ENCODE data around the gene ZNF440. TPM values are rescaled to one million over a fixed set of nuclear protein-coding genes. Genes with fewer than 3 reads are reported as not detected.
"Not testable (repeated sequence)": the region's sequence is repeated elsewhere in the genome, so short reads cannot be mapped to it uniquely, and the experiment has no call there.

The ZNF440 gene
- total RNA-seq, 1 donor from 2014 or later = 20.7 TPM

- peaks cover 30% of the 10 kb centered on the region for H3K9me3 Mint-ChIP-seq
- H3K4me3 Mint-ChIP-seq = no peak overlapping the region
- no peak for DNase-seq (ENCODE audit: extremely low spot score, unreplicated experiment)
- H3K4me1 Mint-ChIP-seq (ENCODE audit: unreplicated experiment) = no peaks in the 10 kb centered on the region
- no peaks in the 10 kb centered on the region for H3K27me3 Mint-ChIP-seq
- no peak for TF ChIP-seq CTCF (conservative IDR thresholded peaks at IDR 0.05)
- H3K36me3 Mint-ChIP-seq = peaks cover 64% of the 10 kb centered on the region
- no peak overlapping the region for H3K27ac Mint-ChIP-seq
These were observed 19.5 kb downstream of the ZNF440 start for GRCh38 chr19:11833541-11833940.

GRCh38 chr19:11835626-11836066 is 21.6 kb downstream of the ZNF440 start:
- DNase-seq (ENCODE audit: extremely low spot score, unreplicated experiment); H3K4me1 Mint-ChIP-seq (ENCODE audit: unreplicated experiment); H3K27me3 Mint-ChIP-seq: not testable (repeated sequence)
- Mint-ChIP-seq H3K27ac (peak overlapping the region; percentile 72), H3K4me3 (peak overlapping the region; percentile 45), H3K9me3 (peaks cover 23% of the 10 kb centered on the region), H3K36me3 (peaks cover 46% of the 10 kb centered on the region)

GRCh38 chr19:11843722-11844121 is 29.6 kb downstream of the ZNF440 start:
- no peaks in the 10 kb centered on the region for H3K9me3 Mint-ChIP-seq
- DNase-seq (ENCODE audit: extremely low spot score, unreplicated experiment) = no peak
- no peak overlapping the region for H3K27ac Mint-ChIP-seq
- H3K27me3 Mint-ChIP-seq = no peaks in the 10 kb centered on the region
- no peaks in the 10 kb centered on the region for H3K4me1 Mint-ChIP-seq (ENCODE audit: unreplicated experiment)
- TF ChIP-seq CTCF (conservative IDR thresholded peaks at IDR 0.05) = no peak
- H3K4me3 Mint-ChIP-seq = no peak overlapping the region
- no peaks in the 10 kb centered on the region for H3K36me3 Mint-ChIP-seq

- not testable (repeated sequence) for H3K27ac Mint-ChIP-seq; H3K4me1 Mint-ChIP-seq (ENCODE audit: unreplicated experiment); H3K9me3 Mint-ChIP-seq; H3K27me3 Mint-ChIP-seq; DNase-seq (ENCODE audit: extremely low spot score, unreplicated experiment); H3K4me3 Mint-ChIP-seq; H3K36me3 Mint-ChIP-seq
These were observed 33.5 kb downstream of the ZNF440 start for GRCh38 chr19:11847615-11848014.

GRCh38 chr19:11848200-11848593 is 34.1 kb downstream of the ZNF440 start:
- Mint-ChIP-seq H3K27me3 (no peaks in the 10 kb centered on the region), H3K36me3 (no peaks in the 10 kb centered on the region), H3K9me3 (peaks cover 5% of the 10 kb centered on the region), H3K27ac (no peak overlapping the region), H3K4me1 (ENCODE audit: unreplicated experiment) (no peaks in the 10 kb centered on the region), H3K4me3 (peak overlapping the region; percentile 76)
- DNase-seq (ENCODE audit: extremely low spot score, unreplicated experiment) = no peak
- no peak for TF ChIP-seq CTCF (conservative IDR thresholded peaks at IDR 0.05)

GRCh38 chr19:11848594-11849469 is 34.8 kb downstream of the ZNF440 start, which contains the start of gene ZNF439:
TSS of gene ZNF439 (plus strand) at chr19:11848726. CDS start at chr19:11848868, 142 bp downstream.
- no peaks in the 10 kb centered on the region for H3K36me3 Mint-ChIP-seq
- peak within 1 kb of the TSS; percentile 76 for H3K4me3 Mint-ChIP-seq
- no peak within 1 kb of the TSS for H3K27ac Mint-ChIP-seq
- peak; percentile 69 for DNase-seq (ENCODE audit: extremely low spot score, unreplicated experiment)
- H3K9me3 Mint-ChIP-seq = peaks cover 5% of the 10 kb centered on the region
- H3K27me3 Mint-ChIP-seq = no peaks in the 10 kb centered on the region
- no peak for TF ChIP-seq CTCF (conservative IDR thresholded peaks at IDR 0.05)
- no peaks in the 10 kb centered on the region for H3K4me1 Mint-ChIP-seq (ENCODE audit: unreplicated experiment)

- H3K9me3 Mint-ChIP-seq; H3K4me1 Mint-ChIP-seq (ENCODE audit: unreplicated experiment); H3K36me3 Mint-ChIP-seq; H3K4me3 Mint-ChIP-seq; DNase-seq (ENCODE audit: extremely low spot score, unreplicated experiment); H3K27ac Mint-ChIP-seq; H3K27me3 Mint-ChIP-seq: not testable (repeated sequence)
These were observed 36.2 kb downstream of the ZNF440 start for GRCh38 chr19:11850289-11850688.

Measured in type B pancreatic cell (in vitro differentiated cells).